Astrocyte (in vitro differentiated cells and primary cell): ENCODE measurements around the gene PCYT2.

ENCODE experiments used
- CTCF ChIP-seq: IDR thresholded peaks from 2 replicates; pipeline ENCODE4 v1.5.1; 2011; ENCODE audit warnings: low read depth, mild to moderate bottlenecking, inconsistent platforms, low read length, moderate library complexity; ENCODE audit not compliant: insufficient read depth
- EZH2 ChIP-seq: IDR thresholded peaks from 2 replicates; pipeline ENCODE4 v1.6.1; 2012; ENCODE audit warnings: mild to moderate bottlenecking, low read length, inconsistent platforms; ENCODE audit not compliant: insufficient read depth

DNA sequence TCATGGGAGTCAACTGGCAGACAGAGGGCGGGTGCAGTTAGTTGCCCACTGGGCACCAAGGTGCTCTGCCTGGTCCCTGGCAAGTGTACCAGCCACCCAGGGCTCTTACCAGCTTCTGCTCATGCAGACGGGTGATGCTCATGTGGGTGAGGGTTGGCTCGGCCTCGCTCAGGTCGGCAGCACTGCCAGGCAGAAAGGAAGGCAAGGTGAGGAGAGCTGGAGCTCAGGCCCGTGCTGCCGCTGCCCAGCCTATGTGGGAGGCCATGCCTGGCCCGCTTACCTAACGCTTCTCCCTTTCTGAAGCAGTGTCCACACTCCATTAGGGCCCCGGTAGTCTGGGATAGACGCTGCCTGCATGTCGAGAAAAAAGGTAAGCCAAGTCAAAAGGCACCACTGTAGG, 4.1 kb upstream of the PCYT2 start:
- TF ChIP-seq CTCF, result no peak
- TF ChIP-seq EZH2, result no peak
